H9 (cell line): ENCODE data around the gene PRKAR2B. TPM values are rescaled to one million over a fixed set of nuclear protein-coding genes. Genes with fewer than 3 reads are reported as not detected.
A peak's percentile ranks its signal among the peaks of the same experiment; 100 is the strongest.

Experiments
- DNase-seq: peaks from one replicate; pipeline ENCODE4 v3.0.0-alpha.2; 2017
- H2AFZ ChIP-seq: one replicate; pipeline ENCODE4 v1.6.1; 2013; ENCODE audit warnings: mild to moderate bottlenecking, low read length, control low read depth, moderate library complexity
- H2AK5ac ChIP-seq: 2 replicates; pipeline ENCODE4 v1.6.1; 2013; ENCODE audit warnings: low read length, control low read depth, mixed read lengths; ENCODE audit not compliant: insufficient read length
- H2BK120ac ChIP-seq: one replicate; pipeline ENCODE4 v1.6.1; 2013; ENCODE audit warnings: low read depth, mild to moderate bottlenecking, low read length, control low read depth, inconsistent platforms; ENCODE audit not compliant: poor library complexity, severe bottlenecking
- H2BK12ac ChIP-seq: 2 replicates; pipeline ENCODE4 v1.6.1; 2013; ENCODE audit warnings: low read length, control low read depth, mixed read lengths, low read depth; ENCODE audit not compliant: insufficient read length
- H2BK15ac ChIP-seq: 2 replicates; pipeline ENCODE4 v1.6.1; 2013; ENCODE audit warnings: low read depth, low read length, control low read depth
- H2BK20ac ChIP-seq: one replicate; pipeline ENCODE4 v1.6.1; 2013; ENCODE audit warnings: low read depth, mild to moderate bottlenecking, low read length, control low read depth, inconsistent platforms; ENCODE audit not compliant: poor library complexity, severe bottlenecking
- H2BK5ac ChIP-seq: 2 replicates; pipeline ENCODE4 v1.6.1; 2013; ENCODE audit warnings: low read length, control low read depth, mixed read lengths; ENCODE audit not compliant: insufficient read length
- H3K14ac ChIP-seq: 2 replicates; pipeline ENCODE4 v1.6.1; 2013; ENCODE audit warnings: low read length, control low read depth; ENCODE audit not compliant: insufficient read depth
- H3K18ac ChIP-seq: 2 replicates; pipeline ENCODE4 v1.6.1; 2013; ENCODE audit warnings: low read depth, mild to moderate bottlenecking, mixed read lengths, low read length, control low read depth; ENCODE audit not compliant: insufficient read length
- H3K23ac ChIP-seq: 2 replicates; pipeline ENCODE4 v1.6.1; 2013; ENCODE audit warnings: low read length, control low read depth, mixed read lengths, low read depth; ENCODE audit not compliant: insufficient read length
- H3K23me2 ChIP-seq: 2 replicates; pipeline ENCODE4 v1.6.1; 2013; ENCODE audit warnings: low read depth, mild to moderate bottlenecking, mixed read lengths, low read length, control low read depth; ENCODE audit not compliant: insufficient read length, poor library complexity, severe bottlenecking
- H3K27ac ChIP-seq: 2 replicates; pipeline ENCODE4 v1.5.1; 2013; ENCODE audit warnings: low read length, control low read depth, mixed read lengths, low read depth; ENCODE audit not compliant: insufficient read length
- H3K27me3 ChIP-seq: 2 replicates; pipeline ENCODE4 v1.6.1; 2013; ENCODE audit warnings: low read length, control low read depth, inconsistent platforms; ENCODE audit not compliant: insufficient read depth
- H3K4ac ChIP-seq: 2 replicates; pipeline ENCODE4 v1.6.1; 2013; ENCODE audit warnings: low read depth, mild to moderate bottlenecking, control low read depth, inconsistent platforms, low read length, moderate library complexity
- H3K4me1 ChIP-seq: 2 replicates; pipeline ENCODE4 v1.6.1; 2013; ENCODE audit warnings: low read length, control low read depth, inconsistent platforms; ENCODE audit not compliant: insufficient read depth
- H3K4me2 ChIP-seq: 2 replicates; pipeline ENCODE4 v1.6.1; 2013; ENCODE audit warnings: low read length, control low read depth, mixed read lengths; ENCODE audit not compliant: insufficient read length, insufficient read depth
- H3K56ac ChIP-seq: 2 replicates; pipeline ENCODE4 v1.6.1; 2013; ENCODE audit warnings: low read depth, mild to moderate bottlenecking, mixed read lengths, low read length, control low read depth; ENCODE audit not compliant: insufficient read length
- H3K79me1 ChIP-seq: 2 replicates; pipeline ENCODE4 v1.6.1; 2013; ENCODE audit warnings: low read depth, mild to moderate bottlenecking, moderate library complexity, low read length, control low read depth, inconsistent platforms; ENCODE audit not compliant: insufficient read depth, poor library complexity, severe bottlenecking
- H3K79me2 ChIP-seq: 2 replicates; pipeline ENCODE4 v1.6.1; 2013; ENCODE audit warnings: low read length, control low read depth, inconsistent platforms; ENCODE audit not compliant: insufficient read depth
- H3K9ac ChIP-seq: 2 replicates; pipeline ENCODE4 v1.6.1; 2013; ENCODE audit warnings: low read length, control low read depth, mixed read lengths; ENCODE audit not compliant: insufficient read length; ENCODE audit errors: extremely low read depth
- H3K9me3 ChIP-seq: one replicate; pipeline ENCODE4 v1.6.1; 2013; ENCODE audit warnings: low read depth, low read length, inconsistent platforms; ENCODE audit not compliant: control insufficient read depth
- H3T11ph ChIP-seq: one replicate; pipeline ENCODE4 v1.6.1; 2013; ENCODE audit warnings: mild to moderate bottlenecking, low read length, control low read depth, inconsistent platforms
- H4K20me1 ChIP-seq: one replicate; pipeline ENCODE4 v1.6.1; 2013; ENCODE audit not compliant: control insufficient read depth, insufficient read length, insufficient read depth
- H4K5ac ChIP-seq: 2 replicates; pipeline ENCODE4 v1.6.1; 2013; ENCODE audit warnings: low read depth, mild to moderate bottlenecking, mixed read lengths, low read length, control low read depth; ENCODE audit not compliant: insufficient read length
- H4K8ac ChIP-seq: replicated peaks from 2 replicates; pipeline ENCODE4 v1.6.1; 2013; ENCODE audit warnings: low read length, control low read depth, mixed read lengths, low read depth; ENCODE audit not compliant: insufficient read length
- H4K91ac ChIP-seq: 2 replicates; pipeline ENCODE4 v1.6.1; 2013; ENCODE audit warnings: low read depth, mild to moderate bottlenecking, moderate library complexity, mixed read lengths, low read length, control low read depth; ENCODE audit not compliant: insufficient read length
- H3K27ac Mint-ChIP-seq, 3 experiments: 2 replicates in 2 of 3; 3 replicates in 1 of 3; pipeline ENCODE4 v1.8.0; 2020 to 2021; ENCODE audit warnings: mixed read lengths in 3 of 3, mild to moderate bottlenecking in 1 of 3, moderate library complexity in 1 of 3
- H3K27me3 Mint-ChIP-seq: 2 replicates; pipeline ENCODE4 v1.8.0; 2021; ENCODE audit warnings: low read depth, mild to moderate bottlenecking, moderate library complexity, mixed read lengths
- H3K36me3 Mint-ChIP-seq, 3 experiments: 2 replicates in 2 of 3; 3 replicates in 1 of 3; pipeline ENCODE4 v1.8.0; 2020 to 2021; ENCODE audit warnings: low read depth in 3 of 3, mixed read lengths in 3 of 3; ENCODE audit not compliant: insufficient read depth in 1 of 3
- H3K4me1 Mint-ChIP-seq, 2 experiments: 2 replicates each; pipeline ENCODE4 v1.8.0; 2020; ENCODE audit warnings: mixed read lengths in 2 of 2
- H3K4me3 Mint-ChIP-seq, 2 experiments: 2 replicates in 1 of 2; 3 replicates in 1 of 2; pipeline ENCODE4 v1.8.0; 2020 to 2021; ENCODE audit warnings: mild to moderate bottlenecking in 2 of 2, mixed read lengths in 2 of 2, moderate library complexity in 1 of 2
- H3K9me3 Mint-ChIP-seq, 2 experiments: 2 replicates in 1 of 2; 3 replicates in 1 of 2; pipeline ENCODE4 v1.8.0; 2020; ENCODE audit warnings: mild to moderate bottlenecking in 2 of 2, mixed read lengths in 2 of 2, moderate library complexity in 1 of 2
- CTCF ChIP-seq: fragments of 200-600 bp; sonication (generic); conservative IDR thresholded peaks from 3 replicates; pipeline ENCODE4 v1.8.0; 2021; ENCODE audit warnings: antibody characterized with exemption, mild to moderate bottlenecking
- WGBS: extraction: QIAGEN DNeasy Blood & Tissue Kit; methylation state at CpG from one replicate; pipeline ENCODE4 v1.1.7; 2013; ENCODE audit warnings: missing lambda C conversion rate, low lambda C conversion rate, mixed read lengths; ENCODE audit not compliant: insufficient read length; ENCODE audit errors: extremely low coverage; 5-methylcytosine and 5-hydroxymethylcytosine counted together
- total RNA-seq: library from RNA; stranded (reverse); gene quantifications from 2 replicates; pipeline ENCODE4 v1.2.1, GENCODE V29; 2021

Gene PRKAR2B
- total RNA-seq, 1 experiment from 2014 or later: 16.6 TPM

GRCh38 chr7:107203607-107204006, 159.1 kb downstream of the PRKAR2B start:
- no peak for TF ChIP-seq CTCF
- Histone ChIP-seq H3K9me3 (no peaks in the 10 kb centered on the region), H3K9ac (no peak overlapping the region), H3T11ph (no peak overlapping the region), H3K4ac (no peak overlapping the region), H3K23me2 (no peaks in the 10 kb centered on the region), H3K79me2 (no peaks in the 10 kb centered on the region), H3K79me1 (no peaks in the 10 kb centered on the region), H2BK20ac (no peak overlapping the region), H3K27ac (no peak overlapping the region), H2AK5ac (no peak overlapping the region), H4K5ac (no peak overlapping the region), H3K4me2 (no peak overlapping the region), H3K56ac (no peak overlapping the region), H2BK15ac (no peak overlapping the region), H2BK5ac (no peak overlapping the region), H3K4me1 (no peaks in the 10 kb centered on the region), H3K23ac (no peak overlapping the region), H4K8ac (no peak overlapping the region), H3K14ac (no peak overlapping the region), H2BK120ac (no peak overlapping the region), H3K18ac (no peak overlapping the region), H2AFZ (no peak overlapping the region), H2BK12ac (no peak overlapping the region), H4K91ac (no peak overlapping the region), H4K20me1 (no peaks in the 10 kb centered on the region), H3K27me3 (no peaks in the 10 kb centered on the region)
- Mint-ChIP-seq H3K27me3 (no peaks in the 10 kb centered on the region), H3K9me3 (no peaks in the 10 kb centered on the region), H3K4me1 (no peaks in the 10 kb centered on the region), H3K4me3 (no peak overlapping the region), H3K36me3 (peaks cover 0 to 38% (median 27%) of the 10 kb centered on the region in 3 experiments; a peak in 5 of 7 replicates), H3K27ac (peak overlapping the region in 1 of 3 experiments; percentile 91; a peak in 2 of 7 replicates)
- no CpG with 5 or more reads among the region's 7 CpGs for WGBS
- no peak for DNase-seq
